ENCODE results near the gene PLXNB2.
"Not testable (repeated sequence)": the region's sequence is repeated elsewhere in the genome, so short reads cannot be mapped to it uniquely, and the experiment has no call there.

The PLXNB2 gene, protein sequence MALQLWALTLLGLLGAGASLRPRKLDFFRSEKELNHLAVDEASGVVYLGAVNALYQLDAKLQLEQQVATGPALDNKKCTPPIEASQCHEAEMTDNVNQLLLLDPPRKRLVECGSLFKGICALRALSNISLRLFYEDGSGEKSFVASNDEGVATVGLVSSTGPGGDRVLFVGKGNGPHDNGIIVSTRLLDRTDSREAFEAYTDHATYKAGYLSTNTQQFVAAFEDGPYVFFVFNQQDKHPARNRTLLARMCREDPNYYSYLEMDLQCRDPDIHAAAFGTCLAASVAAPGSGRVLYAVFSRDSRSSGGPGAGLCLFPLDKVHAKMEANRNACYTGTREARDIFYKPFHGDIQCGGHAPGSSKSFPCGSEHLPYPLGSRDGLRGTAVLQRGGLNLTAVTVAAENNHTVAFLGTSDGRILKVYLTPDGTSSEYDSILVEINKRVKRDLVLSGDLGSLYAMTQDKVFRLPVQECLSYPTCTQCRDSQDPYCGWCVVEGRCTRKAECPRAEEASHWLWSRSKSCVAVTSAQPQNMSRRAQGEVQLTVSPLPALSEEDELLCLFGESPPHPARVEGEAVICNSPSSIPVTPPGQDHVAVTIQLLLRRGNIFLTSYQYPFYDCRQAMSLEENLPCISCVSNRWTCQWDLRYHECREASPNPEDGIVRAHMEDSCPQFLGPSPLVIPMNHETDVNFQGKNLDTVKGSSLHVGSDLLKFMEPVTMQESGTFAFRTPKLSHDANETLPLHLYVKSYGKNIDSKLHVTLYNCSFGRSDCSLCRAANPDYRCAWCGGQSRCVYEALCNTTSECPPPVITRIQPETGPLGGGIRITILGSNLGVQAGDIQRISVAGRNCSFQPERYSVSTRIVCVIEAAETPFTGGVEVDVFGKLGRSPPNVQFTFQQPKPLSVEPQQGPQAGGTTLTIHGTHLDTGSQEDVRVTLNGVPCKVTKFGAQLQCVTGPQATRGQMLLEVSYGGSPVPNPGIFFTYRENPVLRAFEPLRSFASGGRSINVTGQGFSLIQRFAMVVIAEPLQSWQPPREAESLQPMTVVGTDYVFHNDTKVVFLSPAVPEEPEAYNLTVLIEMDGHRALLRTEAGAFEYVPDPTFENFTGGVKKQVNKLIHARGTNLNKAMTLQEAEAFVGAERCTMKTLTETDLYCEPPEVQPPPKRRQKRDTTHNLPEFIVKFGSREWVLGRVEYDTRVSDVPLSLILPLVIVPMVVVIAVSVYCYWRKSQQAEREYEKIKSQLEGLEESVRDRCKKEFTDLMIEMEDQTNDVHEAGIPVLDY (N-terminal part only)

DNA sequence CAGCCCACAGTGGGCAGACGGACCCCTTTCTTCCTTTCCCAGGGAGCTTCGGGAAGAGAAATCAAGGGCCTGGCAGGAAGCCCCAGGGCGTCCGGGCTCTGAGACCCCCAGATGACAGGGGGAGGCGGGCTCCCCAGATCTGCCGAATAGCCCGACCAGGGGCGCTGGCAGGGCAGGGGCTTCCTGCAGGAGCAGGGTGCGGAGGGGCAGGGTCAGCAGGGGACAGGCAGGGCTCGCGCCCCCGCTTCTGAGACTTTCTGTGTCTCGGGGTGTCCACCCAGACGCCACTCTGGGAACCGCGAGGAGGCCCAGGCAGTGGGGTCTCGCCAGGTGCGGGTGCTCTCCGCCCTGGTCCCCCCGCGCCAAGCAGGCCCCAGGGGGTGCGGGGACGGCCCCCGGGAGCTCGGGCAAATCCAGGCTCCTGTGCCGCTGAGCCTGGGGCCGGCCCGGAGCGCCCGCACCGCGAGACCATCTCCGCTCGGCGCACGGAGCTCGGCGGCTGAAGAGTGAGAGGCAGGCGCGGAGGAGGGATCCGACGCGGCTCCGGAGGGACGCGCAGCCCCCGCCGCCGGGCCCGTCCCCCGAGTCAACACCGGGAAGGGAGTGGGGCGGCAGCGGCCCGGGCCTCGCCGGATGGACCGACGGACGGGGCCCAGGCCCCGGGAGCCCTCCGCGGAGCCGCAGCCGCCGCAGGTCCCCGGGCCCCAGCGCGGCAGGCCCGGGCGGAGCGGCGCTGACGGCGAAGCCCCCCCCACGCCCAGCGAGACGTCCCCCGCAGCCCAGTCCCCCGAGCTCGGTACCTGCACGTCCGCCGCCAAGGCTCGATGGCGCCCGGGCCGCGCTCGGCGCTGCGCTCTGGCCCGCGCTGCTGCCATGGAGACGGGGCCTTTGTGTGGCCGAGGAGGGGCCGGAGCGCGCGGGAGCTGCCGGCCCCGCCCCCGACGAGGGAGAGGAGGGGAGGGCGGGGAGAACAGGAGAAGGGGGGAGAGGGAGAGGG is at the start of gene PLXNB2:
Gene PLXNB2 (minus strand): TSS at position 894 of the 997 bp plus-strand sequence. CDS start 17,062 bp downstream, outside the sequence.
- DNase-seq (ENCODE audit: low spot score) = peak; percentile 90

DNA sequence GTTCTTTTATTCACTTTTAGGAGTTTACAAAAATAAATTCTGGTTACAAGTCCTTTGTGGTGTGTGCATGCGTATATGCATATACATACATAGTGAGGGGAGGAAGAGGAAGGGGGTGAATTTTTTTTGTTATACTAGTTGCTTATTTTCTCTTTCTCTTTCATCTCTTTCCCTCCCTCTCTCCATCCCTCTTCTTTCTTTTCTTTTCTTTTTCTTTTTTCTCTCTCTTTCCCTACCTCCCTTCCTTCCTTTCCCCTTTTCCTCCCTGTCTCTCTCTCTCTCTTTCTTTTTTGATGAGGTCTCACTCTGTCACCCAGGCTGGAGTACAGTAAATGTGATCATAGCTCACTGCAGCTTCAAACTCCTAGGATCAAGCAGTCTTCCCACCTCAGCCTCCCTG is 49.8 kb upstream of the PLXNB2 start:
- no peak for DNase-seq (ENCODE audit: low spot score)

DNA sequence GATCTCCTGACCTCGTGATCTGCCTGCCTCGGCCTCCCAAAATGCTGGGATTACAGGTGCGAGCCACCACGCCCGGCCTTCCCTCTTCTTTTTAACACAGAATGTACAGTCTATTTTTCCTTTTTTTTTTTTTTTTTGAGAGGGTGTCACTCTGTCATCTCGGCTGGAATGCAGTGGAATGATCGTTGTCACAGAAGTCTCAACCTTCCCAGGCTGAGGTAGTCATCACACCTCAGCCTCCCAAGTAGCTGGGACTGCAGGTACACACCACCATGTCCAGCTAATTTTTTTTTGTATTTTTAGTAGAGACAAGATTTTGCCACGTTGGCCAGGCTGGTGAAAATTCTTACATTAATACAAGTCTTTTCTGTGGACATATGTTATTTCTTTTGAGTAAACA is 48.7 kb upstream of the PLXNB2 start:
- no peak for DNase-seq (ENCODE audit: low spot score)

DNA sequence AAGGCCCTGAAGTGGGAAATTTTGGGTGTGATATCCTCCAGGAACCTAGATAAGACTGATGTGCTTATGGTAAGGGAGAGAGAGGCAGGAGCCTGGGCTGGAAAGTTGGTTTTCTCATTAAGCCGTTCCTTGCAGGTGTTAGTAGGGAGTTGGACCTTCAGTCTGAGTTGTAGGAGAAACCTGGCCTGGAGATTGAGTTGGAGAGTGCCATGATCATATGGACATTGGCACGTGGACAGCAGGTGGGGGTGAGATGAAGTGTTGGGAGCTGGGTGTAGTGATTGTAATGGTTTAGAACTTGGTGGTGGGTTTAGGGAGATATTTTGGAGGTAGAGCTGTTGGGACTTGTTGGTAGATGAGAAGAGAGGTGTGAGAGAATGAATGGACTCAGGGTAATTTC is 40.6 kb upstream of the PLXNB2 start:
- DNase-seq (ENCODE audit: low spot score) = no peak

DNA sequence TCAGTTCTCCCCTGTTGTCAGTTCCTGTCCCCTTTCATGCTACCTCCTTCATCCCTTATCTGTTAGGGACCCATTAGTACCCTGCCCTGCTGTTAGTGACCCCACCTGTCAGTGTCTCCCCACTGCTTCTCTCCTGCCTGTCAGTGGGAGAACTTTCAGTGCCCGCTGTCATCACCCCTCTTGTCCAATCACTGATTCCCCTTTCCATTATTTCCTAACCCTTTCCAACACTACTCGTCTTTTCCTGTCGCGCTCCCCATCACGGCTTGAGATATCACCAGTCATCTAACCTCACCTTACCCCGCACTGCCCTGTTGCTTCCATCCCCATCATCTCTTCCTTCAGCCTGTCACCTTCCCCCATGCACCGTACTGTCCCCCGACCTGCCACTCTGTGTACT is 39.7 kb upstream of the PLXNB2 start:
- DNase-seq (ENCODE audit: low spot score) = no peak

DNA sequence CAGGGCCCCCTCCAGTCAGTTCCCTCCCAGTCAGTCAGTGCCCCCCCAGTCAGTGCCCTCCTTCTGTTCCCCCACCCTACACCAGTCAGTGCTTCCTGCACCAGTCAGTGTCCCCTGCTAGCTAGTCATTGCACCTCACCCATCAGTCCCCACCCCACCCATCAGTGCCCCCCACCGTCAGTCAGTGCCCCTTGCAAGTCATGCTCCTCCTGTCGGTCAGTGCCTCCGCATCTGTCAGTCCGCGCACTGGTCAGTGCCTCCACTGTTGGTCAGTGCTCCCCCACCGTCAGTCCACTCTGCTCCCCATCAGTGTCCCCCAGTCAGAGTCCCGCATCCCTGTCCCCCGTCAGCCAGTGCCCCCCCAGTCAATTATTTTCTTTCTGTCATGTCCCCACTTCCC is 39.0 kb upstream of the PLXNB2 start:
- no peak for DNase-seq (ENCODE audit: low spot score)

DNA sequence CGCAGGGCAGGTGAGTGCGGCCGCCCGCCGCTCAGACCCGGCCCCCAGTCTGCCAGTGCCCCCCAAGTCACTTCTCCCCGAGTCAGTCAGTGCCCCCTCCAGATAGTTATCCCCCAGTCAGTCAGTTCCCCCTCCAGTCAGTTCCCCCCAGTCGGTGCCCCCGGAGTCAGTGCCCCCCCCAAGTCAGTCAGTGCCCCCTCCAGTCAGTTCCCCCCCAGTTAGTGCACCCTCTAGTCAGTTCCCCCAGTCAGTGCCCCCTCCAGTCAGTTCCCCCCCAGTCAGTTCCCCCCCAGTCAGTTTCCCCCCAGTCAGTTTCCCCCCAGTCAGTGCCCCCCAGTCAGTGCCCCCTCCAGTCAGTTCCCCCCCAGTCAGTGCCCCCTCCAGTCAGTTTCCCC is 36.1 kb upstream of the PLXNB2 start:
- DNase-seq (ENCODE audit: low spot score) = no peak

DNA sequence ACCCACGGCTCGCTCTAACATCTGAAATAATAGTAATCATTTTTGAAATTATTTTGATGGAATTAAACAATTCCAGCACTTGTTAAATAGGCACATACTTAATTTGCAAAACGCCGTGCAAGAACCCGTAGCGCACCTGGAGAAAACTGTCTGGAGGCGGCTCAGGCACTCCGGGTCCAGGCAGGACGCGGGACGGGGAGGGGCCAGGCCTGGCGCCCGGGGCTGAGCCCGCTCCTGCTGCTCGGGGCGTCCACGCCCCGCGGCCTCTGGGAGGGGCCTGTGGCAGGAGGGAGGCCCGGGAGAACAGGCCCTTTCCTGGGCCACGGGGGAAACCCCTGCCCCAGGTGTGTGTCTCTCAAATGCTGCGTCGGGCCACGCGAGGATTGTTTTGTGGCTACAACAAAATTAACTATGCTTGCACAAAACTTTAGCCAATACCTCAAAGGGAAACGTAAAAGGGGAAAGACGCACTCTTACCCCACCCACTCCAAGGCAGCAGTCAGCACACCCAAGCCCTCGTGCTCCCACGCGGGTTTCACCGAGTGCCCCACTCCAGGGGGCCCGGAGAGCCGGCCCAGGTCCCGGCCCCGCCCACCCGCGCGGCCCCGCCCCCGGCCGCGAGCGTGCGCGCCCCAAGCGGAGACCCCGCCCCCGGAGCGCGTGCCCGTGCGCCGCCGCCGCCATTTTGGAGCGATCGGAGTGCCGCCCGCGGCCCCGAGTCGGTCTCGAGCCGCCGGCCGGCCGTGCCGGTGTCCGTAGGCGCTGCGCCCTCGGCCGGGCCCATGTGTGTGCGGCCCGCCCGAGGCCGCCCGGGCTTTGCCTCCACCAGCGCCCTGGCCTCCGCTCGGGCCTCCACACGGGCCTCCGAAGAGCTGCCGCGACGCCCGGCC is 35.5 kb upstream of the PLXNB2 start, which contains the start of gene PPP6R2:
Gene PPP6R2 (plus strand): TSS at position 677 of the 890 bp plus-strand sequence. CDS start 50,582 bp downstream, outside the sequence.
- DNase-seq (ENCODE audit: low spot score) = peak; percentile 65

DNA sequence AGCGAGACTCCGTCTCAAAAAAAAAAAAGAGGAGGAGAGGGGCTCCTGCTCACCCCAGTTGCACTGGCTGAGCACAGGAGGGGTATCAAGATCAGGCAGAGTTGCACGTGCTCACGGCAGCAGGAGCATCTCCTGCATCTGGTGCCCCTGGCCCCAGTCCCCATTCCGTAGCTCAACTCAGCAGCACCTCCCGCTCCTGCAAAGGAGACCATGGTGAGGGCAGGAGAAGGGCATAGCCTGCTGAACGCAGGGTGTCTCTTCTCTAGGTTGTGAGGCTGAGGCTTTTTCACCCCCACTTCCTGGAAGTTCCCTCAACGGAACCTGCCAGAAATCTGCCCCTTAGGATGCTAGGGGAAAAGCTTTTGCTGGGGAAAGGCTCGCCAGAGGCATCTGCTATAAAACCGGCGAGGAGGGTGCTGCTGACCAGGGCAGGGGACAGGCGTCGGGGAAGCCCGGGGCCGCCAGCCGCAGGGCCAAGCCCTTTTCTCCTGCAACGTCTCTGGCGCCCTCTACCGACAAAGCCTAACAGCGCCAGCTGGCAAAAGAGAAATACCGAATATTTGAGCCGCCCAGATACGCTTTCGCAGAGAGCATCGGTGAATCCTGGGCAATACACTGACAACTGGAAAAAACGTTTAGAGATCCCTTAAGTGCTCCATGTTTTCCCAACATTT is 34.7 kb upstream of the PLXNB2 start:
- DNase-seq (ENCODE audit: low spot score) = peak; percentile 82

DNA sequence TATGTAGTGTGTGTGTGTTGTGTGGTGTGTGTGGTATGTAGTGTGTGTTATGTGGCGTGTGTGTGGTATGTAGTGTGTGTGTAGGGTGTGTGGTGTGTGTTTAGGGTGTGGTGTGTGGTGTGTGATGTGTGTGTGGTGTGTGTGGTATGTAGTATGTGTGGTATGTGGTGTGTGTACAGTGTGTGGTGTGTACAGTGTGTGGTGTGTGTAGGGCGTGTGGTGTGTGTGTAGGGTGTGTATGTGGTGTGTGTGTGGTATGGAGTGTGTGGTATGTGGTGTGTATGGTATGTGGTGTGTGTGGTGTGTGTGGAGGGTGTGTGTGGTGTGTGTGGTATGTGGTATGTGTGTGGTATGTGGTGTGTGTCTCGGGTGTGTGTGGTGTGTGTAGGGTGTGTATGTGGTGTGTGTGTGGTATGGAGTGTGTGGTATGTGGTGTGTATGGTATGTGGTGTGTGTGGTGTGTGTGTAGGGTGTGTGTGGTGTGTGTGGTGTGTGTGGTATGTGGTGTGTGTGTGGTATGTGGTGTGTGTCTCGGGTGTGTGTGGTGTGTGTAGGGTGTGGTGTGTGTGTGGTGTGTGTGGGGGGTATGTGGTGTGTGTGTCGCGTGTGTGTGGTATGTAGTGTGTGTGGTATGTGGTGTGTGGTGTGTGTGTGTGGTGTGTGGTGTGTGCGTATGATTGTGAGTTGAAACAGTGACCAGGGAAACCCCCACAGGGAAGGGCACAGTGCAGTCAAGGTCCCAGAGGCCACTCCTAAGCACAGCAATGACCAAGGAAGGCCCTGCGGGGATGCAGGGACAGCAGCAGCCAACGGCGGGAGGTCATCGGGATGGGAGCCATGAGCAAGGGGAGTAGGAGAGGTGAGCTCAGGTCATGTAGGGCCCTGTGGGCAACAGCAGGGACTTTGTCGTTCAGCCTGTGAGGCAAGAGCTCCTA is 32.8 kb upstream of the PLXNB2 start:
- no peak for DNase-seq (ENCODE audit: low spot score)

DNA sequence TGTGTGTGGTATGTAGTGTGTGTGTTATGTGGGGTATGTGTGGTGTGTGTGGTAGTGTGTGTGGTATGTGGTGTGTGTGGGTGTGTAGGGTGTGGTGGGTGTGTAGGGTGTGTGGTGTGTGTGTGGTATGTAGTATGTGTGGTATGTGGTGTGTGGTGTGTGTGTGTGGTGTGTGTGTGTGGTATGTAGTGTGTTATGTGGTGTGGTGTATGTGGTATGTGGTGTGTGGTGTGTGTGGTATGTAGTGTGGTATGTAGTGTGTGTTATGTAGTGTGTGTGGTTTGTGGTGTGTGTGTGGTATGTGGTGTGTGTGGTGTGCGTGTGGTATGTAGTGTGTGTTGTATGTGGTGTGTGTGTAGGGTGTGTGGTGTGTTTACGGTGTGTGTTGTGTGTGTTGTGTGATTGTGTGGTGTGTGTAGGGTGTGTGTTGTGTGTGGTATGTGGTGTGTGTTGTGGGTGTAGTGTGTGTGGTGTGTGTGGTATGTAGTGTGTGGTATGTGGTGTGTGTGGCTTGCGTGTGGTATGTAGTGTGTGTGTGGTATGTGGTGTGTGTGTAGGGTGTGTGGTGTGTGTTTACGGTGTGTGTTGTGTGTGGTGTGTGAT is 31.5 kb upstream of the PLXNB2 start:
- no peak for DNase-seq (ENCODE audit: low spot score)

DNA sequence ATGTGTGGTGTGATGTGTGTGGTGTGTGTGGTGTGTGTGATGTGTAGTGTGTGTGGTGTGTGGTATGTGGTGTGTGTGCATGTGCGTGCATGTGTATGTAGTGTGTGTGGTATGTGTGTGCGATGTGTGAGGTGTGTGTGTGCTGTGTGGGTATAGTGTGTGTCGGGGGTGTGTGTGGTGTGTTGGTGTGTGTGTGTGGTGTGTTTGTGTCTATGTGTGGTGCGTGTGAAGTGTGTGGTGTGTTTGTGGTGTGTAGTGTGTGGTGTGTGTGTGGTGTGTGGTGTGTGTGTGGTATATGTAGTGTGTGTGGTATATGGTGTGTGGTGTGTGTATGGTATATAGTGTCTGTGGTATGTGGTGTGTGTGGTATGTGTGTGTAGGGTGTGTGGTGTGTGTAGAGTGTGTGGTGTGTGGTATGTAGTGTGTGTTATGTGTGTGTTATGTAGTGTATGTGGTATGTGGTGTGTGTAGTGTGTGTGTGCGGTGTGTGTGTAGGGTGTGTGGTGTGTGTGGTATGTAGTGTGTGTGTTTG is 30.7 kb upstream of the PLXNB2 start:
- DNase-seq (ENCODE audit: low spot score) = no peak

DNA sequence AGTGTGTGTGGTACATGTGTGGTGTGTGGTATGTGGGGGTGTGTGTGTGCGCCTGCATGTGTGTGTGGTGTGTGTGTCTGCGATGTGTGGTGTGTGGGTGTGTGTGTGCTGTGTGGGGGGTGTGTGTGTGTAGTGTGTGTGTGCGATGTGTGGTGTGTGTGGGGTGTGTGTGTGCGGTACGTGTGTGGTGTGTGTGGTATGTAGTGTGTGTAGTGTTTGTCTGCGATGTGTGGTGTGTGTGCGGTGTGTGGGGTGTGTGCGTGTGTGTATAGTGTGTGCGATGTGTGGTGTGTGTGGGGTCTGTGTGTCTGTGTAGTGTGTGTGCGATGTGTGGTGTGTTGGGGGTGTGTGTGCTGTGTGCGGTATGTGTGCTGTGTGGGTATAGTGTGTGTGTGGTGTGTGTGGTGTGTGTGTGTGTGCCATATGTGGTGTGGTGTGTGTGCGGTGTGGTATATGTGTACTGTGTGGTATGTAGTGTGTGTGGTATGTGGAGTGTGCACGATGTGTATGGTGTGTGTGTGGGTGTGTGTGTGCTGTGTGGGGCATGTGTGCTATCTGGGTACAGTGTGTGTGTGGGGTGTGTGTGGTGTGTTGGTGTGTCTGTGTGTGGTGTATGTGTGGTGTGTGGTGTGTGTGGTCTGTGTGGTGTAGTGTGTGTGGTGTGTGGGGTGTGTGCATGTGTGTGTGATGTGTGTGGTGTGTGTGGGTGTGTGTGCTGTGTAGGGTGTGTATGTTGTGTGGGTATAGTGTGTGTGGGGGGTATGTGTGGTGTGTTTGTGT is 30.0 kb upstream of the PLXNB2 start:
- DNase-seq (ENCODE audit: low spot score) = no peak

DNA sequence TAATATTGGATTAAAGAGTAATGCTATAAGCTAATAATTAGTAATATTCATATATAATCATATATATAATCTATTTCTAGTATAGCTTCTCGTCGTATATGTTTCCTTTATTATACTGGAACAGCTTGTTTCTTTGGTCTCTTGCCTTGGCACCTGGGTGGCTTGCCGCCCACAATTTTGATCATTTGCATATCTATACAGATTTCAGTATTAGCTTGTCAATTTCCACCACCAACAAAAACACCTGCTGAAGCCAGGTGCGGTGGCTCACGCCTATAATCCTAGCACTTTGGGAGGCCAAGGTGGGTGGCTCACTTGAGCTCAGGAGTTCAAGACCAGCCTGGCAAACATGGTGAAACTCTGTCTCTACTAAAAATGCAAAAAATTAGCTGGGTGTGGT is 27.0 kb upstream of the PLXNB2 start:
- DNase-seq (ENCODE audit: low spot score) = not testable (repeated sequence)

DNA sequence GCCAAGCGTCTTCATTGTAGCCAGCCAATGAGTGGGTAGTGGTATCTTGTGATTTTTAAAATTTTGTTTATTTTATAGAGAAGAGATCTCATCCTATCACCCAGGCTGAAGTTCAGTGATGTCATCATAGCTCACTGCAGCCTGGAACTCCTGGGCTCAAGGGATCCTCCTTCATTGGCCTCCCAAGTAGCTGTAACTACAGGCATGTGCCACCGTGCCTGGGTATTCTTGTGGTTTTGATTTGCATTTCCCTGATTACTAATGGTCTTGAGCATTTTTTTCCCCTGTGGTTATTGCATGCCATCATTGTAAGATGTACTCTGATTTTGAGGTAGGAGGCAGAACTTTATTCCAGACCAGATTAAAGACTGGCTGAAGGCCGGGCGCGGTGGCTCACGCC is 21.8 kb upstream of the PLXNB2 start:
- no peak for DNase-seq (ENCODE audit: low spot score)

DNA sequence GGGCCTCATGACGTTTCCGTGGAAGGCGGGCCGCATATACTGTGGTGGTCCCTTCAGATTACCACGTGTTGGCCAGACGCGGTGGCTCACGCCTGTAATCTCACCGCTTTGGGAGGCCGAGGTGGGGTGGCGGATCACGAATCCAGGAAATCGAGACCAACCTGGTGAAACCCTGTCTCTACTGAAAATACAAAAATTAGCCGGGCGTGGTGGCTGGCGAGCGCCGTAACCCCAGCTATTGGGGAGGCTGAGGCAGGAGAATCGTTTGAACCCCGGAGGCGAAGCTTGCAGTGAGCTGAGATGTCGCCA is 20.2 kb upstream of the PLXNB2 start:
- DNase-seq (ENCODE audit: low spot score) = no peak

Data from COLO829 (cell line).